Trophoblast cell (in vitro differentiated cells and primary cell): ENCODE results near the gene DHRS4.
"Not testable (repeated sequence)": the region's sequence is repeated elsewhere in the genome, so short reads cannot be mapped to it uniquely, and the experiment has no call there.

ENCODE experiments used
- DNase-seq, 2 donors: peaks; one replicate each; pipeline ENCODE4 v3.0.0-alpha.2; 2016
- H2AFZ ChIP-seq: 2 replicates; pipeline ENCODE4 v1.6.1; 2013; ENCODE audit warnings: low read length, moderate library complexity, mild to moderate bottlenecking; ENCODE audit not compliant: insufficient read depth, poor library complexity
- H2AK5ac ChIP-seq: 2 replicates; pipeline ENCODE4 v1.6.1; 2013; ENCODE audit warnings: mild to moderate bottlenecking, low read length
- H2BK120ac ChIP-seq: 2 replicates; pipeline ENCODE4 v1.6.1; 2013; ENCODE audit warnings: low read length, mild to moderate bottlenecking, moderate library complexity; ENCODE audit not compliant: insufficient read depth, poor library complexity
- H2BK12ac ChIP-seq: 2 replicates; pipeline ENCODE4 v1.6.1; 2013; ENCODE audit warnings: mild to moderate bottlenecking, low read length, moderate library complexity
- H2BK5ac ChIP-seq: 2 replicates; pipeline ENCODE4 v1.6.1; 2013; ENCODE audit warnings: low read length, low read depth, moderate library complexity, mild to moderate bottlenecking; ENCODE audit not compliant: poor library complexity
- H3K14ac ChIP-seq: 2 replicates; pipeline ENCODE4 v1.6.1; 2013; ENCODE audit warnings: mild to moderate bottlenecking, low read length
- H3K18ac ChIP-seq: 2 replicates; pipeline ENCODE4 v1.6.1; 2013; ENCODE audit warnings: mild to moderate bottlenecking, low read length
- H3K23ac ChIP-seq: 2 replicates; pipeline ENCODE4 v1.6.1; 2013; ENCODE audit warnings: low read length
- H3K27ac ChIP-seq: 2 replicates; pipeline ENCODE4 v1.5.1; 2013; ENCODE audit warnings: low read depth, mild to moderate bottlenecking, inconsistent platforms, low read length, moderate library complexity
- H3K27me3 ChIP-seq: 2 replicates; pipeline ENCODE4 v1.6.1; 2013; ENCODE audit warnings: inconsistent platforms, mild to moderate bottlenecking, low read length, moderate library complexity; ENCODE audit not compliant: insufficient read depth
- H3K36me3 ChIP-seq, 2 experiments: 1 replicate in 1 of 2; 2 replicates in 1 of 2; pipeline ENCODE4 v1.6.1; 2013; ENCODE audit warnings: low read length in 2 of 2, mild to moderate bottlenecking in 2 of 2, moderate library complexity in 1 of 2; ENCODE audit not compliant: insufficient read depth in 2 of 2, control insufficient read depth in 1 of 2
- H3K4ac ChIP-seq: 2 replicates; pipeline ENCODE4 v1.6.1; 2013; ENCODE audit warnings: low read depth, mild to moderate bottlenecking, low read length, moderate library complexity
- H3K4me1 ChIP-seq, 2 experiments: 1 replicate in 1 of 2; 2 replicates in 1 of 2; pipeline ENCODE4 v1.6.1; 2013; ENCODE audit warnings: low read length in 2 of 2, mild to moderate bottlenecking in 2 of 2, moderate library complexity in 1 of 2; ENCODE audit not compliant: insufficient read depth in 2 of 2, control insufficient read depth in 1 of 2
- H3K4me2 ChIP-seq: 2 replicates; pipeline ENCODE4 v1.6.1; 2013; ENCODE audit warnings: inconsistent platforms, mild to moderate bottlenecking, low read length, moderate library complexity
- H3K4me3 ChIP-seq: 2 replicates; pipeline ENCODE4 v1.5.1; 2013; ENCODE audit warnings: mild to moderate bottlenecking, low read depth, low read length, inconsistent platforms
- H3K79me1 ChIP-seq: one replicate; pipeline ENCODE4 v1.6.1; 2013; ENCODE audit warnings: low read length
- H3K79me2 ChIP-seq: 2 replicates; pipeline ENCODE4 v1.6.1; 2013; ENCODE audit warnings: low read length, mild to moderate bottlenecking; ENCODE audit not compliant: control insufficient read depth, insufficient read depth, poor library complexity
- H3K9ac ChIP-seq: 2 replicates; pipeline ENCODE4 v1.6.1; 2013; ENCODE audit warnings: mild to moderate bottlenecking, low read length
- H3K9me3 ChIP-seq: 2 replicates; pipeline ENCODE4 v1.6.1; 2013; ENCODE audit warnings: low read depth, mild to moderate bottlenecking, control low read depth, inconsistent platforms, low read length; ENCODE audit not compliant: insufficient read depth
- H4K12ac ChIP-seq: 2 replicates; pipeline ENCODE4 v1.6.1; 2013; ENCODE audit warnings: low read depth, mild to moderate bottlenecking, low read length, moderate library complexity
- H4K8ac ChIP-seq: 2 replicates; pipeline ENCODE4 v1.6.1; 2013; ENCODE audit warnings: low read depth, mild to moderate bottlenecking, low read length, moderate library complexity
- H4K91ac ChIP-seq: one replicate; pipeline ENCODE4 v1.6.1; 2013; ENCODE audit warnings: low read depth, mild to moderate bottlenecking, low read length, moderate library complexity
- WGBS: extraction: QIAGEN DNeasy Blood & Tissue Kit; methylation state at CpG from one replicate; pipeline ENCODE4 v1.1.7; 2013; ENCODE audit warnings: missing lambda C conversion rate; ENCODE audit not compliant: insufficient read length, insufficient coverage; ENCODE audit errors: extremely low coverage; 5-methylcytosine and 5-hydroxymethylcytosine counted together

DHRS4 gene

GRCh38 chr14:23988607-23989363 is 35.2 kb downstream of the DHRS4 start, which contains the start of gene DHRS4L2:
TSS of gene DHRS4L2 (plus strand) at chr14:23988929. CDS start at chr14:23988948, 19 bp downstream.
- peak within 1 kb of the TSS; percentile 67 for H4K8ac ChIP-seq
- H2AK5ac ChIP-seq, H3K4me1 ChIP-seq, H3K36me3 ChIP-seq, H4K12ac ChIP-seq, H3K18ac ChIP-seq, H3K14ac ChIP-seq, H3K9ac ChIP-seq, H3K4ac ChIP-seq, H3K27ac ChIP-seq, H3K4me3 ChIP-seq, H3K79me2 ChIP-seq, H3K79me1 ChIP-seq, H3K9me3 ChIP-seq, H3K23ac ChIP-seq, H3K27me3 ChIP-seq, H2BK120ac ChIP-seq, H2BK5ac ChIP-seq, H2BK12ac ChIP-seq: not testable (repeated sequence)
- peak within 1 kb of the TSS; percentile 12 for H2AFZ ChIP-seq
- peak within 1 kb of the TSS; percentile 52 for H3K4me2 ChIP-seq
- peak; percentile 52 to 62 for DNase-seq
- WGBS, result no CpG with 5 or more reads among the region's 40 CpGs
- peak within 1 kb of the TSS; percentile 11 for H4K91ac ChIP-seq

- not testable (repeated sequence) for H2BK5ac ChIP-seq, DNase-seq, H2AK5ac ChIP-seq, H3K18ac ChIP-seq, H4K91ac ChIP-seq, H3K9ac ChIP-seq, H3K4me3 ChIP-seq, H3K14ac ChIP-seq, H2AFZ ChIP-seq, H3K79me1 ChIP-seq, H4K8ac ChIP-seq, H3K4me1 ChIP-seq, H3K4me2 ChIP-seq, H3K4ac ChIP-seq, H3K79me2 ChIP-seq, H4K12ac ChIP-seq, H3K36me3 ChIP-seq, H3K27ac ChIP-seq, H2BK12ac ChIP-seq, H2BK120ac ChIP-seq, H3K23ac ChIP-seq, H3K27me3 ChIP-seq, H3K9me3 ChIP-seq
- no CpG with 5 or more reads among the region's 21 CpGs for WGBS
These were observed 36.3 kb downstream of the DHRS4 start for GRCh38 chr14:23989734-23990445.

DNA sequence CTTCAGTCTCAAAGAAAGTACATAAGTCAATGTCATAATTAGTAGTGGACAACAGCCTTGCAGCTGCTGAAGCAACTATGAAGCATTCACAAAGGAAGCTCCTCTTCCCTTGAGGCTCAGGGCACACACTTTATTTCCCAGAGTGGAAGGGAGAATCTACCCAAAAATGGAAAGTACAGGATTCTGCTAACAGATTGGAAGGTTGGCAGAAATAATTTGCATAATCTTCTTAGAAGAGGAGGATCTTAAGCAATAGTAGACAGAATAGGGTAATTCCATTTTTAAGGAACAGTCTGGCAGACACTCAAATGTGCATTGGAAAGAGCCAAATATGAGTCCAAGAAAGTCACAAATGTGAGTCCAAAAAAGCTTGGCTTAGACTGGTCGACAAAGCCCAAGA is 37.4 kb downstream of the DHRS4 start:
- not testable (repeated sequence) for H3K4me1 ChIP-seq, H2BK5ac ChIP-seq, H3K9ac ChIP-seq, H3K23ac ChIP-seq, H3K79me1 ChIP-seq, H3K4ac ChIP-seq, H3K9me3 ChIP-seq, H2AK5ac ChIP-seq, H2BK120ac ChIP-seq, H2BK12ac ChIP-seq, H3K14ac ChIP-seq, H3K27ac ChIP-seq, H3K79me2 ChIP-seq, DNase-seq, H3K4me2 ChIP-seq, H3K4me3 ChIP-seq, H3K18ac ChIP-seq, H4K91ac ChIP-seq, H4K12ac ChIP-seq, H3K36me3 ChIP-seq, H3K27me3 ChIP-seq, H4K8ac ChIP-seq, H2AFZ ChIP-seq
- no CpG with 5 or more reads among the region's 1 CpG for WGBS

DNA sequence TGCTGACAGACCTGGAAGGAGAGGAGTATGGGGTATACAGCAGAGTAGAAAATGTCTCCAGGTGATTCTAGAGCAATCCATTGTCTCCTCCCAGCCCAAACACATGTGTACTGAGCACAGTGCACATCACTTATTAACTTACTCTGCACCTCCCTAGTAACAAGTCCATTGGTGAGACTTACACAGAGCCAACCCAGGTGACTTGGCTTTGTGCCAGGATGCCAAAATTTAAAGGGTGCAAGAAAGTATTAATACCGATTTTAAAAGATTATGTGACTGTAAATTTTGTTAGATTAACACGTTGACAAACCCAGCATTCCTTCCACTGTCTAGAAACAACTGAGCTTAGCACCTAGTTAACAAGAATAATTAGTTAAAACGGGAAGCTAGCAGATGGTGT is 39.5 kb downstream of the DHRS4 start:
- not testable (repeated sequence) for H4K8ac ChIP-seq, H3K4me3 ChIP-seq, H3K36me3 ChIP-seq, H3K4me2 ChIP-seq, H3K9me3 ChIP-seq, H3K27ac ChIP-seq, H2BK5ac ChIP-seq, H3K18ac ChIP-seq, H4K91ac ChIP-seq, H3K79me2 ChIP-seq, H2AFZ ChIP-seq, H2BK120ac ChIP-seq, H4K12ac ChIP-seq, H3K79me1 ChIP-seq, H3K27me3 ChIP-seq, DNase-seq, H2BK12ac ChIP-seq, H3K4ac ChIP-seq, H3K14ac ChIP-seq, H3K23ac ChIP-seq, H3K4me1 ChIP-seq, H2AK5ac ChIP-seq, H3K9ac ChIP-seq
- WGBS, result no CpG with 5 or more reads among the region's 3 CpGs
